ENCODE results near the gene C12orf50.

Gene C12orf50

GRCh38 chr12:88026196-88026595, 3.0 kb downstream of the C12orf50 start:
- no peaks in the 10 kb centered on the region for H3K36me3 ChIP-seq (ENCODE audit: insufficient read depth, low read length)

GRCh38 chr12:88017964-88018363, 11.2 kb downstream of the C12orf50 start:
- Histone ChIP-seq H3K36me3 (ENCODE audit: insufficient read depth, low read length) (no peaks in the 10 kb centered on the region), H3K9me3 (ENCODE audit: control insufficient read depth, insufficient read depth, low read length) (peaks cover 8% of the 10 kb centered on the region), H3K4me1 (ENCODE audit: insufficient read depth, low read length) (no peaks in the 10 kb centered on the region), H3K9ac (ENCODE audit: low read depth, low read length) (no peak overlapping the region)

More at GRCh38 chr12:88026196-88026595, 3.0 kb downstream of the C12orf50 start:
- Histone ChIP-seq H3K4me1 (ENCODE audit: insufficient read depth, low read length) (no peaks in the 10 kb centered on the region), H3K9me3 (ENCODE audit: control insufficient read depth, insufficient read depth, low read length) (no peaks in the 10 kb centered on the region), H3K9ac (ENCODE audit: low read depth, low read length) (no peak overlapping the region)

GRCh38 chr12:88015825-88016224, 13.4 kb downstream of the C12orf50 start:
- Histone ChIP-seq H3K9me3 (ENCODE audit: control insufficient read depth, insufficient read depth, low read length) (peaks cover 8% of the 10 kb centered on the region), H3K4me1 (ENCODE audit: insufficient read depth, low read length) (no peaks in the 10 kb centered on the region), H3K36me3 (ENCODE audit: insufficient read depth, low read length) (no peaks in the 10 kb centered on the region), H3K9ac (ENCODE audit: low read depth, low read length) (no peak overlapping the region)

GRCh38 chr12:88011755-88012154, 17.4 kb downstream of the C12orf50 start:
- Histone ChIP-seq H3K4me1 (ENCODE audit: insufficient read depth, low read length) (no peaks in the 10 kb centered on the region), H3K9me3 (ENCODE audit: control insufficient read depth, insufficient read depth, low read length) (no peaks in the 10 kb centered on the region), H3K9ac (ENCODE audit: low read depth, low read length) (no peak overlapping the region), H3K36me3 (ENCODE audit: insufficient read depth, low read length) (no peaks in the 10 kb centered on the region)

- no peaks in the 10 kb centered on the region for H3K36me3 ChIP-seq (ENCODE audit: insufficient read depth, low read length)
- no peak overlapping the region for H3K9ac ChIP-seq (ENCODE audit: low read depth, low read length)
- no peaks in the 10 kb centered on the region for H3K9me3 ChIP-seq (ENCODE audit: control insufficient read depth, insufficient read depth, low read length)
Measured at GRCh38 chr12:88006351-88006750, 22.9 kb downstream of the C12orf50 start.

GRCh38 chr12:88001327-88001726, 27.9 kb downstream of the C12orf50 start:
- no peak overlapping the region for H3K9ac ChIP-seq (ENCODE audit: low read depth, low read length)
- no peaks in the 10 kb centered on the region for H3K4me1 ChIP-seq (ENCODE audit: insufficient read depth, low read length)
- no peaks in the 10 kb centered on the region for H3K36me3 ChIP-seq (ENCODE audit: insufficient read depth, low read length)
- H3K9me3 ChIP-seq (ENCODE audit: control insufficient read depth, insufficient read depth, low read length), result no peaks in the 10 kb centered on the region

More at GRCh38 chr12:88006351-88006750, 22.9 kb downstream of the C12orf50 start:
- no peaks in the 10 kb centered on the region for H3K4me1 ChIP-seq (ENCODE audit: insufficient read depth, low read length)

GRCh38 chr12:87995581-87996178, 33.5 kb downstream of the C12orf50 start:
- Histone ChIP-seq H3K9me3 (ENCODE audit: control insufficient read depth, insufficient read depth, low read length) (no peaks in the 10 kb centered on the region), H3K9ac (ENCODE audit: low read depth, low read length) (no peak overlapping the region), H3K36me3 (ENCODE audit: insufficient read depth, low read length) (no peaks in the 10 kb centered on the region), H3K4me1 (ENCODE audit: insufficient read depth, low read length) (no peaks in the 10 kb centered on the region)

GRCh38 chr12:87991483-87991882, 37.7 kb downstream of the C12orf50 start:
- Histone ChIP-seq H3K9me3 (ENCODE audit: control insufficient read depth, insufficient read depth, low read length) (no peaks in the 10 kb centered on the region), H3K9ac (ENCODE audit: low read depth, low read length) (no peak overlapping the region), H3K4me1 (ENCODE audit: insufficient read depth, low read length) (no peaks in the 10 kb centered on the region), H3K36me3 (ENCODE audit: insufficient read depth, low read length) (no peaks in the 10 kb centered on the region)

GRCh38 chr12:87988534-87988933, 40.7 kb downstream of the C12orf50 start:
- no peaks in the 10 kb centered on the region for H3K9me3 ChIP-seq (ENCODE audit: control insufficient read depth, insufficient read depth, low read length)
- no peak overlapping the region for H3K9ac ChIP-seq (ENCODE audit: low read depth, low read length)
- no peaks in the 10 kb centered on the region for H3K36me3 ChIP-seq (ENCODE audit: insufficient read depth, low read length)
- H3K4me1 ChIP-seq (ENCODE audit: insufficient read depth, low read length), result no peaks in the 10 kb centered on the region

- no peaks in the 10 kb centered on the region for H3K36me3 ChIP-seq (ENCODE audit: insufficient read depth, low read length)
- no peak overlapping the region for H3K9ac ChIP-seq (ENCODE audit: low read depth, low read length)
- H3K9me3 ChIP-seq (ENCODE audit: control insufficient read depth, insufficient read depth, low read length), result no peaks in the 10 kb centered on the region
- no peaks in the 10 kb centered on the region for H3K4me1 ChIP-seq (ENCODE audit: insufficient read depth, low read length)
Measured at GRCh38 chr12:87985069-87985675, 44.0 kb downstream of the C12orf50 start.

- Histone ChIP-seq H3K4me1 (ENCODE audit: insufficient read depth, low read length) (no peaks in the 10 kb centered on the region), H3K9me3 (ENCODE audit: control insufficient read depth, insufficient read depth, low read length) (no peaks in the 10 kb centered on the region), H3K9ac (ENCODE audit: low read depth, low read length) (no peak overlapping the region), H3K36me3 (ENCODE audit: insufficient read depth, low read length) (no peaks in the 10 kb centered on the region)
Measured at GRCh38 chr12:87982208-87982607, 47.0 kb downstream of the C12orf50 start.

- H3K9ac ChIP-seq (ENCODE audit: low read depth, low read length), result no peak overlapping the region
Measured at GRCh38 chr12:87981495-87981894, 47.7 kb downstream of the C12orf50 start.

GRCh38 chr12:87975879-87976278, 53.3 kb downstream of the C12orf50 start:
- H3K36me3 ChIP-seq (ENCODE audit: insufficient read depth, low read length), result no peaks in the 10 kb centered on the region
- no peaks in the 10 kb centered on the region; the same call in 1 of the 2 replicates for H3K9me3 ChIP-seq (ENCODE audit: control insufficient read depth, insufficient read depth, low read length)
- H3K4me1 ChIP-seq (ENCODE audit: insufficient read depth, low read length), result no peaks in the 10 kb centered on the region
- H3K9ac ChIP-seq (ENCODE audit: low read depth, low read length), result no peak overlapping the region

More at GRCh38 chr12:87981495-87981894, 47.7 kb downstream of the C12orf50 start:
- H3K36me3 ChIP-seq (ENCODE audit: insufficient read depth, low read length), result no peaks in the 10 kb centered on the region
- no peaks in the 10 kb centered on the region for H3K4me1 ChIP-seq (ENCODE audit: insufficient read depth, low read length)
- H3K9me3 ChIP-seq (ENCODE audit: control insufficient read depth, insufficient read depth, low read length), result no peaks in the 10 kb centered on the region; the same call in 1 of the 2 replicates

GRCh38 chr12:87967871-87968270, 61.3 kb downstream of the C12orf50 start:
- Histone ChIP-seq H3K9me3 (ENCODE audit: control insufficient read depth, insufficient read depth, low read length) (no peaks in the 10 kb centered on the region), H3K9ac (ENCODE audit: low read depth, low read length) (no peak overlapping the region), H3K4me1 (ENCODE audit: insufficient read depth, low read length) (no peaks in the 10 kb centered on the region), H3K36me3 (ENCODE audit: insufficient read depth, low read length) (no peaks in the 10 kb centered on the region)

- H3K9me3 ChIP-seq (ENCODE audit: control insufficient read depth, insufficient read depth, low read length), result no peaks in the 10 kb centered on the region
- no peak overlapping the region for H3K9ac ChIP-seq (ENCODE audit: low read depth, low read length)
- H3K4me1 ChIP-seq (ENCODE audit: insufficient read depth, low read length), result no peaks in the 10 kb centered on the region
- H3K36me3 ChIP-seq (ENCODE audit: insufficient read depth, low read length), result no peaks in the 10 kb centered on the region
Measured at GRCh38 chr12:87960566-87960965, 68.6 kb downstream of the C12orf50 start.

Data from ES-I3 (cell line).